ENCODE results near the gene SH3RF2.

Gene SH3RF2

DNA sequence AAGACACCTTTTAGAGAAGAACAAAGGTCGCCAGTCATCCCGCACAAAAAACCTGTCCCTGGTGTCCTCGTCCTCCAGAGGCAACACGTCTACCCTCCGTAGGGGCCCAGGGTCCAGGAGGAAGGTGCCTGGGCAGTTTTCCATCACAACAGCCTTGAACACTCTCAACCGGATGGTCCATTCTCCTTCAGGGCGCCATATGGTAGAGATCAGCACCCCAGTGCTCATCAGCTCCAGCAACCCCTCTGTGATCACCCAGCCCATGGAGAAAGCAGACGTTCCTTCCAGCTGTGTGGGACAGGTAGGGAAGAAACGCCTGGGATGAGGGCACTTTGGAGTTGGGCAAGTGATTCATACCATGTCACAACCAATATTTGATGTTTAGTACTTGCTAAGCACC, 77.4 kb downstream of the SH3RF2 start:
- DNase-seq: no peak

DNA sequence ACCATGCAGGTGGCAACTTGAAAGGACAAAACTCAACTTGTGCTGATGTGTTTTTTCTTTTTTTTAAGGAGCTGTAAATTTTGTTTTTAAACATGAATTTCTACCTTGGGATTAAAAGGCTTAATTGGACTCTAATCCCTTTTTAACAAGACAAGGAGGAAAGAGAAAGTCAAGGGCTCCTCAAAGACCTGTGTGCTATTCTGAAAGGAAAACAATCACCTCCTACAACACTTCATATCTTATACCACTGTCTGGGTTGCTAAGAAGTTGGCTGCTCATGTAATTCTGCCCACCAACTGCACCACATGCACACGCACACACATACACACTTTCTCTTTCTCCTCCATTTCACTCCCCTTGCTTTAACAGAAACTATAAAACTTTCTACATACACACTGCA, 78.6 kb downstream of the SH3RF2 start:
- no peak for DNase-seq

DNA sequence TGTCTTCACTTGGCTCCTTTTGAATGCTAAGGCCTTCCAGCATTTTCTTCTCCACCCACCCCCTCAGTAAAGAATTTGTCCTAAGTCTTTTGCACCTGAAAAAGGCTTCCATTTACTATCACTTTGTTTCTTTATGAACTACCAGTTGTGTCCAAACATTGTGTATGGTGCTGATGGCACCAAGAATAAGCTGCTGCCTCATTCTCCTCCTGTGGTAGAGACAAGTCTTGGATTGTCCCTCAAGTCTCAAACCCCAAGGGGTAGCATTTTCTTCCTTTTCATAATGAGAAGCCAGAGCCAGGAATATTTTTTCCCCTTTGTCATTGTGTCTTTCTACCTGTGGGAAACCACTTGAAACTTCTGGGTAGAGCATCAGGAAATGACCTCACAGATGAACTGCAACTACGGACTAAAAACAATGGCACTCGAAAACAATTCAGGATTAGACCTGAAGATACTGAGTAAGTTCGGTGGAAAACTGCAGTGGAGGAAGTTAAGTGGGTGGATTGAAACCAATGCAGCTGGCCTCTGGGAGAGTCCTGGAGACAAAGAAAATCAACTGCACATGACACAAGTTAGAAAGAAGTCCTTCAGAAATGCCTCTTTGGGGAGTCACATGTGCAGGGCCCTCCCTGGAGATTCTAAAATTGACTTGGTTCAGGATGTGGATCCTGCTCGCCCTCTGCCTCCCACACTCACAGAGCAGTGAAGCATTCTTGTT, 80.5 kb downstream of the SH3RF2 start:
- DNase-seq: no peak

DNA sequence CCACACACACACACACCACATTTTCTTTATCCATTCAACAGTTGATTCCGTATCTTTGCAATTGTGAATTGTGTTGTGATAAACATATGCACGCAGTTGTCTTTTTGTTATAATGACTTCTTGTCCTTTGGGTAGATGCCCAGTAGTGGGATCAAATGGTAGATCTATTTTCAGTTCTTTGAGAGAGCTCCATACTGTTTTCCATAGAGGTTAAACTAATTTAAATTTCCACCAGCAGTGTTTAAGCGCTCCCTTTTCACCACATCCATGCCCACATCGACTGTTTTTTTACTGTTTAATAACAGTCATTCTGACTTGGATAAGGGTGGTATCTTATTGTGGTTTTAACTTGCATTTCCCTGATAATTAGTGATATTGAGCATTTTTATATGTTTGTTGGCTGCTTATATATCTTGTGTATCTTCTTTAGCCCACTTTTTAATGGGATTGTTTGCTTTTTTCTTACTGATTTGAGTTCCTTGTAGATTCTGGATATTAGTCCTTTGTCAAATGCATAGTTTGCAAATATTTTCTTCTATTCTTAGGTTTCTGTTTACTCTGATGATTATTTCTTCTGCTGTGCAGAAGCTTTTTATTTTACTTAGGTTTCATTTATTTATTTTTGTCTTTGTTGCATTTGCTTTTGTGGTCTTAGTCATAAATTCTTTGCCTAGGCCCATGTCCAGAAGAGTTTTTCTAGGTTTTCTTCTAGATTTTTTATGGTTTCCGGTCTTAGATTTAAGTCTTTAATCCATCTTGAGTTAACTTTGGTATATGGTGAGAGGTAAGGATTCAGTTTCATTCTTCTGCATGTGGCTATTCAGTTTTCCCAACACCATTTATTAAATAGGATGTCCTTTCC, 82.4 kb downstream of the SH3RF2 start:
- no peak for DNase-seq

DNA sequence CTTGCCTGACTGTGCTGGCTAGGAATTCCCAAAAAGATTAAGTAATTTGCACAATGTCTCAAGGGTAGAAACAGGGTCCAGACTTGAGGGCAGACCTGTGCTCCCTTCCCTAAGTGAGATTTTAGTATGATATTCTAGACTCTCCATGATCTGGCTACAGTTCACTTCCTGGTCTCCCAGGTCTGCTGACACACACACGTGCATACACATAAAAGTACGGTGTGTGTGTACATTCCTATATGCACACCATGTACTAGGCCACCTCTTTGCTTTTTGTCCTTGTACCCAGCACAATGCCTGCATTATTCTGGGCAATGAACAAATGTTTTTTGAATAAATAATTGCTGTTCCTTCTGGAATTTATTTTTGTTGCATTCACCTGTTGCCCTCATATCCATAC, 83.7 kb downstream of the SH3RF2 start:
- DNase-seq: no peak

DNA sequence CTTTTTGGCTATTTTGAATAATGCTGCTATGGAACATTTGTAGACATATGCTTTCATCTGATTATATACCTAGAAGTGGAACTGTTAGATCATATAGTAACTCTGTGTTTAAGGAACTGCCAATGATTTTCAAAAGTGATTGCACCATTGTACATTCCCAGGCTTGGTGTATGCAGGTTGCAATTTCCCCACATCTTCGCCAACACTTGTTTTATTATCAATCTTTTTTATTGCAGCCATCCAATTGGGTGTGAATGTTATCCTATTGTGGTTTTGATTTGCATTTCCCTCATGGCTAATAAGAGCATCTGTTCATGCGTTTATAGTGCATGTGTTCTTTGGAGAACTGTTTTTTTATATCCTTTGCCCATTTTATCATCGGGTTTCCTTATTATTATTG, 87.7 kb downstream of the SH3RF2 start:
- DNase-seq: no peak

DNA sequence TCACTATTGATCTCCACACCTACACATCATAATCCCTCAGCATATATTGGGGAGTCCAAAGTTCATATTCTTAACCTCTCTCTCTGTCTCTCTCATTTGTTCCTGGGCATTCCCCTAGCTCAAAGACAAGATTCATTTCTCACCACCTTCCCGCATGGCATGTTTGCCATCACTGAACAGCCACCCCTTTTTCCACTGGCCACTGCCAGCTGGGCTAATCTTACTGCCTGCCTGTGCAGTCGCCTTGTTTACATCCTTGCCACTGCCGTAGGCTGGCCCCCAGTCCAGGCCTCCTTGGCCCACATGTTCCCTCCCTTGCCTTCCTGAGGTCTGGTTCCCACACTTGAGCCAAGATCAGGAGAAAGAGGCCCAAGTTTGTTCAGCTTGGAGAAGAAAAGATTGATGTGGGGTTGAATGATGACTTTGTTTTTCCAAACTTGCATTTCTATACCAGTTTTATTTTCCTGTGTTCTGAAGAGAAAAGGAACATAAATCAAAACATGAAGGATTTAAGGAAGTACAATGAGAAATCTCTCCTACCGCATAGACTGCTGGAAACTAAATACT, 88.8 kb downstream of the SH3RF2 start:
- no peak for DNase-seq

DNA sequence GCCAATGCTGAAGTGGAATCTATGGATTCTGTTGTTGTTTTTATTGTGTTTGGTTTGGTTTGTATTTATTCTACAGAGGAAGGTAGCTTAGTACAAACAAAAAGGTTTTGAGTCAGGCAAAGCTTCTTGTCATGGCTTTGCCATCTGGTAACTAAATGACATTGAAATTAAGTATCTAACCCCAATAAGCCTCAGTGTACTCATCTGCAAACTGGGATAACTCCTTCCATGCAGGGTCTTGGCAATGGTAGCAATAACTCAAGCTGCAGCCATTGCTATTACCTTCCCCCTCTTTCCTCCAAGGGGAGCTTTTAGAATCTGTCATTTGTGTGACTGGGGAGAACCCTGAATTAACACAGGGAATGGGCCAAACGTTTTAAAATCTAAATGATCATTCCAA, 89.3 kb downstream of the SH3RF2 start:
- no peak for DNase-seq

DNA sequence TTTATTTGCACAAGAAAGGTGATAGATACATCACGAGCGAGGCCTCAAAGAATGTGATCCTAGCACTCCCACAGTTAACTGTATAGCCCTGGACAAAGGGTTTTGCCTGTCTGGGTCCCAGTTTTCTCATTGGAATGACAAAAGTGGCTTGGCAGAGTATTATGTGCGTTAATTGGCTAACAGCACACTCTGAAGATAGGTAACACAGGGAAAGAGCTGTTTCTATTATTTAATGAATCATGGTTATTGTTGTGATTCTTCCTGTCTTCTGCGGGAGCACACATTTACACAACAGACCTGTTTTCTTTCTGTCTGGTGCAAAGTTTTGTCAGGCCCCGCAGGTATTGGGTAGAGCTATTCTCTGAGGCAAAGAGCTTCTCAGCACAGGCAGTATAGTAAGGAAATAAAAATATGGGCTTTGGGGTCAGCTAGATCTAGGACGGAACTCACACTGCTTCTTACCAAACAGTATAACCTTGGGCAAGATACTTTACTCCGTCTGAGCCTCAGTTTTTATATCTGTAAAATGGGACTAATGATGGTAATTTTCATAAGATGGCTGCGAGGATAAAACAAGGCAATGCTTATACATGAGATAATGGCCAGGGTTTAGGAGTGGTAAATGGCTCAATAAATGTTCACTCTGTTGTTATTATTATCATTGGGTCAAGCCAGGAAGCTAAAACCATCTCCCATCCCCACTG, 90.1 kb downstream of the SH3RF2 start:
- DNase-seq: no peak

DNA sequence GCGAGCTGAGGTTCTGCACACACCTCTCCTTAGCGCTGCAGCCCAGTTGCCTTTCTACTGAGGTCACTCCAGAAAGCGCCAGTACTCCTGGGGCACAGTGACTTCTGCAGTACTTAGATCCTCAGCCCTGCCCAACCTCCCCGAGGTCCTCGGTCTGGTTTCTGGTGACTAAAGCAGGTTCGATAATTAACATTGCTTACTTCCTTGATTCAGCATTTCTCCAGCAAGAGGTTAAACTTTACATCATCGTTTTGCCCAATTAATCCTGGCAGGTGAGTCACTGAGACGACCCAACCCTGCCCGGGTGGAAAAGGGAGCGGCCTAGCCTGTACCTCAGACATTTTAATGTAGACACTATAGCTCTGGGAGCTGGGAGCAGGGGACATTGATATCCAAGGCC, 91.4 kb downstream of the SH3RF2 start:
- DNase-seq: no peak

DNA sequence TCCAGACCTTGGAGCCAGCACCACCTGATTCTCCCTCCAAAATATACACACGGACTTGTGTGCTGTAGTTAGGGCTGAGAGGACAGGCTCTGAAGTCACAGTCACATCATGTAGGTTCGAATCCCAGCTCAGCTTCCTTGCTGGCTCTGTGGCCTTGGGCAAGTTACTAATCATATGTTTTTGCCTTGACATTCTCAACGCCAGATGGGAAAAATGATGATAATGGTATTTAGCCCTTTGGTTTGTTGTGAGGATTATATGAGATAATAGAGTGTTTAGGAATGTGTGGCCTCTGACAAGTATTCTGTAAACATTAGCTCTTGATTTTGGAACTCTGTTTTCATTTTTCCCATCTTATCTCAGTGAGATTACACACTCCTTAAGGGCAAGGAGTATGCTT, 96.5 kb downstream of the SH3RF2 start:
- DNase-seq: no peak

DNA sequence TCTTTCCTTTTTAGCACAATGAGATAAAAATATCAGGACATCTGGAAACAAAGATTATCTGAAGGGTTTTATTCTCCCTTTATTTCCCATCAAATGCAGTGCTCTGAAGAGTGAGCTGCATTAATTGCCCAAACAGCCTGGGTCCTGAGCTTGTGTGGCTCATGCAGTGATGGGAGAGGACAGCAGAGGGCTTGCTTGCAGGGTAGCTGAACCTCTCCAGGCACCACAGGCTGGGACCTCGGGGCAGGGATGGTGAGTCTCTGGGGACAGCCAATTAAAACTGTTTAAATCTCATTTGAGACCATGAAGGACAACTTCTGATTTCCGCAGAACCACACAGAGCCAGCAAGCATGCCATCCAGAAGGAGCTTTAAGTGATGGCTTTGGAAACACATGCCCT, 97.7 kb downstream of the SH3RF2 start:
- DNase-seq: no peak

DNA sequence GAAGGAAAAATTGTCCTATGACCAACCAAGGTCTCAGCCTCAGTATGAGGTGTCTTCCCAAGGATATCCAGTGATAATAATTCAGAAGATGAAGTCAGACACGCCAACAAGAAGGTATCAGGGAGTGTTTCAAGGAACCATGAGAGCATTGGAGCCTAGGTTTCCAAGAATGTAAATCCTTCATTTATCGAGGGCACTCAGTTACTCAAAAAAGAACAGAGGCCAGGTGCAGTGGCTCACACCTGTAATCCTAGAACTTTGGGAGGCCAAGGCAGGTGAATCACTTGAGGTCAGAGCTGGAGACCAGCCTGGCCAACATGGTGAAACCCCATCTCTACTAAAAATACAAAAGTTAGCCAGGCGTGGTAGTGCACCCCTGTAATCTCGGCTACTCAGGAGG, 98.2 kb downstream of the SH3RF2 start:
- DNase-seq: no peak

DNA sequence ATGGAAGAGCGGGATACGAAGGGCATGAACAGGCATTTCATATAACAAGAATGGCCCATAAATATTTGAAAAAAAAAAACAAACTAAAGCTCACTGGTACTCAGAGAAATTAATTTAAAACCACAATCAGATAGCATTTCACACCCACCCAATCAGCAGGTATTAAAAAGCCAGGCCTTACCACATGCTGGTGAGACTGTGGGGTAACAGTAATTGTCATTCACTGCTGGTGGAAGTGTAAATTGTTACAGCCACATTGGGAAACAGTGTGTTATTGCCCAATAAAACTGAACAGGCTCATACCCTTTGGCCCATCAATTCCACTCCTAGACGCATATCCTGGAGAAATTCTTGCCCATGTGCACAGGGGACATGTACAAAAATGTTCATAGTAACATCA, 103.0 kb downstream of the SH3RF2 start:
- no peak for DNase-seq

DNA sequence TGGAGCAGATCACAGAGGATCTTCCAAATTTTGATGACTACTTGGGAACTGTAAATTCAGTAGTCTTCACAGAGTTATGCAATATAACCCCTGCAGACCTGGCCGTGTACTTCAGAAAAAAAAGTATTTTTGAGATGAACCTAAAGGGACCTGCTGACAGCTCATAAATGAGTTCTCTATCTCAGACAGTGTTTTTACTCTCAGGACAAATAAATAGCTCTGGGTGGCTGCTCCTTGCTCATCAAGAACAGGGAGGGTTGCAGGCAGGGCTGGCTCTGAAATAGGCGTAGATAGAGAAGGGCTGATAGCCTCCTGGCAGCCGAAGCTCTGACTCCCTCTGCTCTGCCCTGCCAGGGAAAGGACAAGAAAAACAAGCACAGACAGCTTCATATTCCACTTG, 104.1 kb downstream of the SH3RF2 start:
- DNase-seq: no peak

DNA sequence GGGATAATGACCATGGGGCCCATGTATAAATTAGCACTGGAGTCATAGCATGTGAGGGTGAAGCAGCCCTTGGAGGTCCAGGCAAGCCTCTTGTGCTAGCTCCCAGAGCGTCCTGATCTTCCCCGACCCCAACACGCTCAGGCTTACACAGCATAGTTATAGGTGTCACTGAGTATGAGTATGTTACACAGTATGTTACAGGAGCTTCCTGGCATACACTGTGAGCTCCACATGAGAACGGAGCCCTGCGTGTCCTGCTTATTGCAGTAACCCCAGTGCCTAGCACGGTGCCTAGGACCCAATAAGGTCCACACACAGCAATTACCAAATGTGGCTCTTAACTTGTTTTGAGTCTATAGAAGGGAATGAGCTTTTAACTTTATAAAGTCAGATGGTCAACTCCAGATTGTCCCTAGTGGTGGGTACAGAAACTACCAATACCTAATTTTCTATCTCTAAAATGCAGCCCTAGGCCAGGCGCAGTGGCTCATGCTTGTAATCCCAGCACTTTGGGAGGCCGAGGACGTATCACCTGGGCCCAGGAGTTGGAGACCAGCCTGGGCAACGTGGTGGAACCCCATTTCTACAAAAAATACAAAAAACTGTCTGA, 104.9 kb downstream of the SH3RF2 start:
- no peak for DNase-seq

DNA sequence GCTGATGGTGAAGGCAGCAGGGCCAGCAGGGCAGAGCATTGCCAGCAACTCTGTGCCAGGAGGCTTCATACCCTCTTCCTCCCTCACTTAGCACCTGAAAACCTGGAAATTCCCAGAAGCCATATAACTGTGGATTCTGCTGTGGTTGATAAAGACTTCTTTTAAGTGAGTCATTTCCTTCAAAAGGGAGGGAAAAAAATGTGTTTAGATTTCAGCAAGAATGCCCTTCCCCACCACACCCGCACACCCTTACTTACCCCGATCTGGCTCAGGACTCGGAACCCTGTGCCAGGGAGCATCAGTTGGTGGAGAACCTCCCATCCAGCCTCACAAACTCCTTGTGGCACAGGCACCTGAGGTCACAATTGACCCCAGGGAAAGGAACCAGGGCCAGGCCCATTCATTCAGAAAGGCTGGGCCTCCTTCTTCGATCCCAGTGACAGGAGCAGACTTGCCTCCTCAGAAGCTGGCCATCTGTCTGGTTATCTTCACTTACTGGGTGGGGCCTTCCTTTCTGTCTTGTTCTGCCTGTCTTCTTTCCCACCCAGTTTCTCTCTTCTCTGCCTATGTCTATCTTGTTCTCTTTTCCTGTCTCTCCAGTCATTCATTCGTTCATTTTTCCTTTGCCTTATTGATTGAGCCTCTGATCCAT, 106.4 kb downstream of the SH3RF2 start:
- DNase-seq: no peak

DNA sequence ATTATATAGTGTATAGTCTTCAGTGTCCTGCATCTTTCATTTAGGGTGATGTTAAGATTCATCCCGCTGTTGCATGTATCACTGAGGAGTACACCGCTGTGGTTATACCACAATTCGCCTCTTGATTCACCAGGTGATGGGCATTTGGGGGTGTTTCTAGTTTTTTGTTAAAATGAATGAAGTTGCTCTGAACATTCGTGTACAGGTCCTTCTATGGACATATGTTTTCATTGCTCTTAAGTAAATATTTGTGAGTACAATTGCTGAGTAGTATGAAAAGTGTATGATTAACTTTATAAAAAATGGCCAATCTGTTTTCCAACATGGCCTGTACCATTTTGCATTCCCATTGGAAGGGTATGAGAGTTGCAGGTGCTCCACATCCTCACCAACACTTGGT, 107.3 kb downstream of the SH3RF2 start:
- DNase-seq: no peak

DNA sequence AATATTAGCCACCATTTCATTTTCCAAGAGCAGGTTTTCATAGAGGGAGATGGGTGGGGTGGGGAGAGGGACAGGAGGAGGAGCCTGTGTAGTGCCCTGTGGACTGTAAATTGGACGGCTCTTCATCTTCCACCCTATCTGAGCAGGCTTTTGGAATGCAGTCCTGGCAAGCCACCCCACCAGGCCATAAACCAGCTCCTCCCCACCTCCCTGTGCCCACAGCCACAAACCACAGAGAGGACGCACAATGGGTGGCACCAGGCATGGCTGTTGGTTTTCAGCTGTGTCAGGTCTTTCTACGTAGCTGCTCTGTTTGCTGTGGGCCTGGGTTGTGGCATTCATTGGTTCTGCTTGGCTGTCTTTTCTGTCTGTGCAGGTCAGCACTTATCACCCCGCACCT, 111.0 kb downstream of the SH3RF2 start:
- DNase-seq: no peak

DNA sequence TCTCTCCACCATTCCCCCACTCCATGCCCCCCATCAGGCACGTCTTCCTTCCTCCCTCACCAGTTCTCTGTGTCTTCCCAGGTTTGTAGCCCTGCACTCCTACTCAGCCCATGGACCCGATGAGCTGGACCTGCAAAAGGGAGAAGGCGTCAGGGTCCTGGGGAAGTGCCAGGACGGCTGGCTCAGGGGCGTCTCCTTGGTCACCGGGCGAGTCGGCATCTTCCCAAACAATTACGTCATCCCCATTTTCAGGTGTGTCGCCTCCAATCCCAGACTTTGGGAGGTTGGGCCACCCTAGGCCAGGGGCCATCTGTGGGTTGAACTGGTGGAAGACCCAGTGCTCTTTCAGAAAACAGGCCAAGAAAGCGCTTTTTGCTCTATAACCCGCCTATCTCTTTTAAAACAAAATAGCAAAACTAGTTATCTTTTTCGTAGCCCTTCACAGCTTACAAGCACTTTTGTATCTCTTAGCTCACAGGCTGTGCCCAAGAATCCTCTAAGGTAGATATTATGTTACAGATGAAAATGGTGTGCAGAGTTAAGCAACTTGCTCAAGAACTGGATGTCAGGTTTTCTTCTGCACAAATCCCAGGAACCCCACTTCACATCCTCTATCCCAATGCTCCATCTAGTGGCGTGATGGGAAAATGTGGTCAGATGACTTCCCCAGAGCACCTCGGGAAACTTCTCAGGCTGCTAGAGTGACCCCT, 112.8 kb downstream of the SH3RF2 start:
- DNase-seq: no peak

DNA sequence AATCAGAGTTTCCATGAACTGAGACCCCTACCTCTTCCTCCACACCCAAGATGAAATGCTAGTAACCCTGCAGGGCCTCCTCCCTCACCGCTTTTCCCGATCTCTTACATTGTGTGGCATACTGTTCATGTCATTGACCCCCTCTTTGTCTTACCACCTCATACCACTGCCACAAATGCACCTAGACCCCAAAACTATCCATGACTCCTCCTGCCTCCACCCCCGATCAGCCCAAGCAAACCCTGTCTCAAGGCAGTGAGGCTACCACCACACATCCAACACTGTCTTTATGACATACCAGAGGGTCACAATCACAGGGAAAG, 113.3 kb downstream of the SH3RF2 start:
- no peak for DNase-seq

DNA sequence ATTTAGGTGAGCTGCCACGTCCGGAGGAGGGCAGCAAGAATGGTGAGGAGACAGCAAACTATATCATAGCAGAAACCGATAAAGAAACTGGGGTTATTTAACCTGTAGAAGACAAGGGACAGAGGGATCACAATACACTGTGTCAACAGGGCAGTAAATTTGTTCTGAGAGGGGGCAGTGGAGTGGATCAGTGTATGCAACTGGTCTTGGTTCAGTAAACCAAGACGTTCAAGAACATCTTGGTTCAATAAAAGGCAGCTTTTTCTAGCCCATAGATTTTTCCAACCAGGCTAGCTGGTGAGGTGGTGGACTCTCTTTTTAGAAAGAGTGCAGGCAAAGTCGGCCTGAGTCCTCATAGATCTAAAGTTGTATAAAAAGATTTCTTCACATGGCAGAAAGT, 113.7 kb downstream of the SH3RF2 start:
- DNase-seq: no peak
